Panc1 (cell line): ENCODE results near the gene OSBPL10. TPM values are rescaled to one million over a fixed set of nuclear protein-coding genes. Genes with fewer than 3 reads are reported as not detected.

Experiments used
- ATAC-seq: fragments of 200-7000 bp; cut with Tn5 transposase; 2 replicates; pipeline ENCODE4 v1.9.1; 2020; ENCODE audit warnings: mild to moderate bottlenecking, moderate library complexity
- BruUV-seq: library from RNA; stranded (reverse); fragments of 400-500 nt; replicated peaks from 2 replicates; lab custom pipeline; 2021; lab: Mats Ljungman, UMichigan
- CTCF ChIA-PET: fragments of 300-600 bp; sonication (Branson Sonifier 250); formaldehyde crosslinking; loops from one replicate; lab custom pipeline; 2022; ENCODE audit warnings: antibody characterized with exemption; lab: Charles Lee
- POLR2A ChIA-PET: fragments of 300-600 bp; sonication (Branson Sonifier 250); formaldehyde crosslinking; loops from one replicate; lab custom pipeline; 2022; ENCODE audit warnings: antibody characterized with exemption; lab: Charles Lee
- DNase-seq: peaks from one replicate; pipeline ENCODE4 v3.0.0-alpha.2; 2010; ENCODE audit warnings: low read depth, low spot score
- H3K27ac ChIP-seq: 2 replicates; pipeline ENCODE4 v1.5.1; 2011; ENCODE audit warnings: mild to moderate bottlenecking, low read length, inconsistent platforms
- H3K27me3 ChIP-seq: fragments of 200-500 bp; sonication (Bioruptor generic); 2 replicates; pipeline ENCODE4 v1.6.0; 2014; ENCODE audit warnings: low read length, inconsistent platforms; ENCODE audit not compliant: control insufficient read depth, insufficient read depth
- H3K36me3 ChIP-seq: fragments of 200-500 bp; sonication (Bioruptor generic); 2 replicates; pipeline ENCODE4 v1.5.1; 2014; ENCODE audit warnings: inconsistent platforms, mild to moderate bottlenecking, low read length, moderate library complexity; ENCODE audit not compliant: control insufficient read depth, insufficient read depth
- H3K4me1 ChIP-seq: 2 replicates; pipeline ENCODE4 v1.5.1; 2011; ENCODE audit warnings: inconsistent platforms, mild to moderate bottlenecking, low read length, moderate library complexity; ENCODE audit not compliant: control insufficient read depth, insufficient read depth
- H3K4me3 ChIP-seq, 2 experiments: 2 replicates each; pipeline ENCODE4 v1.5.1; 2011 to 2012; ENCODE audit warnings: low read depth in 2 of 2, low read length in 2 of 2, mild to moderate bottlenecking in 2 of 2, inconsistent platforms in 1 of 2, moderate library complexity in 1 of 2
- H3K9me3 ChIP-seq: fragments of 200-500 bp; sonication (Bioruptor generic); 2 replicates; pipeline ENCODE4 v1.5.1; 2014; ENCODE audit warnings: low read depth, mild to moderate bottlenecking, inconsistent platforms, low read length, moderate library complexity; ENCODE audit not compliant: control insufficient read depth, insufficient read depth
- CTCF ChIP-seq: fragments of 450-650 bp; IDR thresholded peaks from 2 replicates; pipeline ENCODE4 v1.5.1; 2017; ENCODE audit warnings: mild to moderate bottlenecking
- POLR2AphosphoS5 ChIP-seq: IDR thresholded peaks from 2 replicates; pipeline ENCODE4 v1.6.1; 2012; ENCODE audit warnings: mild to moderate bottlenecking, low read depth, low read length, moderate library complexity
- REST ChIP-seq, 2 experiments: IDR thresholded peaks; 2 replicates each; pipeline ENCODE4 v1.6.1; 2011 to 2012; ENCODE audit warnings: low read depth in 2 of 2, control low read depth in 1 of 2, low read length in 1 of 2, mild to moderate bottlenecking in 1 of 2, moderate library complexity in 1 of 2; ENCODE audit not compliant: insufficient read depth in 1 of 2
- SIN3A ChIP-seq: IDR thresholded peaks from 2 replicates; pipeline ENCODE4 v1.6.1; 2012; ENCODE audit warnings: low read depth, mild to moderate bottlenecking, low read length, moderate library complexity, borderline replicate concordance; ENCODE audit not compliant: insufficient read depth
- TCF7L2 ChIP-seq: IDR thresholded peaks from 2 replicates; pipeline ENCODE4 v1.6.1; 2011; ENCODE audit warnings: mild to moderate bottlenecking, low read depth, low read length, inconsistent platforms
- in situ Hi-C: cut with HindIII; loops from 2 replicates; pipeline ENCODE4 v1.10.0; 2016; ENCODE audit warnings: low sequenced_read_pairs, low pct_unique_long_range_greater_than_20kb
- intact Hi-C: fragments of 100-400 bp; cut with micrococcal nuclease; formaldehyde crosslinking; loops from one replicate; pipeline ENCODE4 v1.10.0; 2022; ENCODE audit not compliant: unreplicated experiment
- total RNA-seq: library from RNA; stranded (reverse); gene quantifications from one replicate; pipeline ENCODE4 v1.2.1, GENCODE V29; 2021; ENCODE audit not compliant: unreplicated experiment

Gene OSBPL10
- total RNA-seq, 1 experiment from 2014 or later: 88.1 TPM

- CTCF ChIA-PET: no interaction called here
- Histone ChIP-seq H3K9me3 (no peaks in the 10 kb centered on the region), H3K27me3 (no peaks in the 10 kb centered on the region), H3K36me3 (no peaks in the 10 kb centered on the region), H3K27ac (no peak overlapping the region), H3K4me1 (no peaks in the 10 kb centered on the region), H3K4me3 (no peak overlapping the region)
- POLR2A ChIA-PET: no interaction called here
- in situ Hi-C loops: no loop called here
- DNase-seq (no peak), ATAC-seq (no peak)
- no peak for TF ChIP-seq REST (IDR thresholded peaks at IDR 0.05; ENCODE audit: insufficient read depth in 1 of 2, low read depth in 2 of 2, low read length in 1 of 2)
- no peak for TF ChIP-seq TCF7L2
- no peak for TF ChIP-seq CTCF
- no peak for TF ChIP-seq SIN3A
- TF ChIP-seq POLR2AphosphoS5: no peak
- intact Hi-C loops: no loop called here
- no TSS peak for BruUV-seq
These were observed 245.4 kb downstream of the OSBPL10 start for GRCh38 chr3:31735667-31736066.

- CTCF ChIA-PET: no interaction called here
- ATAC-seq: no peak
- in situ Hi-C loops: no loop called here
These were observed 247.8 kb downstream of the OSBPL10 start for GRCh38 chr3:31733234-31733667.

More at GRCh38 chr3:31733234-31733667, 247.8 kb downstream of the OSBPL10 start:
- POLR2A ChIA-PET: no interaction called here
- H3K36me3 ChIP-seq: no peaks in the 10 kb centered on the region
- H3K4me1 ChIP-seq: no peaks in the 10 kb centered on the region
- no TSS peak for BruUV-seq
- H3K27me3 ChIP-seq: no peaks in the 10 kb centered on the region
- no peak for TF ChIP-seq TCF7L2
- no peak for TF ChIP-seq SIN3A
- no peak for TF ChIP-seq CTCF
- no peak for TF ChIP-seq POLR2AphosphoS5
- no peak for TF ChIP-seq REST (IDR thresholded peaks at IDR 0.05; ENCODE audit: insufficient read depth in 1 of 2, low read depth in 2 of 2, low read length in 1 of 2)
- intact Hi-C loops: no loop called here
- no peaks in the 10 kb centered on the region for H3K9me3 ChIP-seq
- H3K27ac ChIP-seq: no peak overlapping the region
- no peak for DNase-seq
- no peak overlapping the region for H3K4me3 ChIP-seq
